Activated naive CD4-positive, alpha-beta T cell treated with anti-CD3 and anti-CD28 coated beads, Interleukin-2, amount 50 U/mL, for 72 hours (primary cell): ENCODE results near the gene APLP1. TPM values are rescaled to one million over a fixed set of nuclear protein-coding genes. Genes with fewer than 3 reads are reported as not detected.
"Not testable (repeated sequence)": the region's sequence is repeated elsewhere in the genome, so short reads cannot be mapped to it uniquely, and the experiment has no call there.

ENCODE experiments used
- ATAC-seq, 2 donors: fragments of 150-1000 bp; cut with Tn5 transposase; 2 replicates each; pipeline ENCODE4 v1.10.0; 2021; ENCODE audit warnings: mild to moderate bottlenecking in 2 of 2, moderate library complexity in 2 of 2
- DNase-seq, 2 donors: peaks; one replicate each; pipeline ENCODE4 v3.0.0; 2021 to 2022; ENCODE audit warnings: low spot score in 2 of 2
- H3K27ac Mint-ChIP-seq, 2 donors: one replicate each; pipeline ENCODE4 v1.8.0; 2022; ENCODE audit warnings: mild to moderate bottlenecking in 2 of 2, mixed read lengths in 2 of 2
- H3K36me3 Mint-ChIP-seq, 2 donors: one replicate each; pipeline ENCODE4 v1.8.0; 2022; ENCODE audit warnings: mixed read lengths in 2 of 2
- H3K9me3 Mint-ChIP-seq, 2 donors: one replicate each; pipeline ENCODE4 v1.8.0; 2022; ENCODE audit warnings: mixed read lengths in 2 of 2
- total RNA-seq, 2 donors: library from RNA; stranded (reverse); gene quantifications; one replicate each; pipeline ENCODE4 v1.2.3, GENCODE V29; 2022

Gene APLP1
- total RNA-seq, 2 donors from 2014 or later, result 2.9 to 9.3 TPM

DNA sequence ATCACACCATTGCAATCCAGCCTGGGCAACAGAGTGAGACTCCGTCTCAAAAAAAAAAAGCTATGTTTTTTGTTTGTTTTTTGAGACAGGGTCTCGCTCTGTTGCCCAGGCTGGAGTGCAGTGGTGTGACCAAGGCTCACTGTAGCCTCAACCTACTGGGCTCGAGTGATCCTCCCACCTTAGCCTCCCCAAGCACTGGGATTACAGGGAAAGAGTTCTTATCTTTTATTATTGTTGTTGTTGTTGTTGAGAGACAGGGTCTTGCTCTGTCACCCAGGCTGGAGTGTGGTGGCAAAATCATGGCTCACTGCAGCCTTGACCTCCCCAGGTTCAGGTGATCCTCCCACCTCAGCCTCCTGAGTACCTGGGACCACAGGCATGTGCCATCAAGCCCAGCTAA lies 23.4 kb downstream of the APLP1 start:
- ATAC-seq, H3K9me3 Mint-ChIP-seq, H3K27ac Mint-ChIP-seq, DNase-seq: not testable (repeated sequence)
- H3K36me3 Mint-ChIP-seq, result peaks cover 20 to 55% of the 10 kb centered on the region in 2 donors

- no peak for DNase-seq
- H3K9me3 Mint-ChIP-seq, result no peaks in the 10 kb centered on the region
- no peak for ATAC-seq
- peaks cover 28 to 58% of the 10 kb centered on the region in 2 donors for H3K36me3 Mint-ChIP-seq
- no peak overlapping the region for H3K27ac Mint-ChIP-seq
These were observed 26.0 kb downstream of the APLP1 start for GRCh38 chr19:35894342-35894741.

- Mint-ChIP-seq H3K27ac (peak overlapping the region in 1 of 2 donors; percentile 9), H3K9me3 (no peaks in the 10 kb centered on the region), H3K36me3 (peaks cover 26 to 52% of the 10 kb centered on the region in 2 donors)
- ATAC-seq (no peak), DNase-seq (no peak)
These were observed 27.7 kb downstream of the APLP1 start for GRCh38 chr19:35895911-35896642.

DNA sequence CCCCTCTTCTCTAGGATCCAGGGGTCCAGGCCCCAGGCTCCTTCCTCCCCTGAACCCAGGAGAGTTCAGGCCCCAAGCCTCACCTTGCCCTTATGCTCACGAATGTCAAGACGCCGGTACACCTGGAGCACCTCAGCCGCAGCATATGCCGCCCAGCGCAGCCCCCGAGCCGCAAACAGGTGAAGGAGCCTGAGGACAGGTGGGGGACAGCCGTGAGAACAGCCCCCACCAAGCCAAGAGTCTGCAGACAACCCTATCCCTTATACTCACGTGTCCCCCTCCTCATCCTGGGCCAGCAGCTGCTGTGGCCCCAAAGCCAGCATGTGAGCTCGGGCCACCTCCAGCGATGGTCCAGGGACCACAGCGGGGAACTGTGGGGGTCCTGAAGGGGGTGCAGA lies 28.3 kb downstream of the APLP1 start:
- H3K9me3 Mint-ChIP-seq, result no peaks in the 10 kb centered on the region
- peaks cover 26 to 50% of the 10 kb centered on the region in 2 donors for H3K36me3 Mint-ChIP-seq
- no peak overlapping the region for H3K27ac Mint-ChIP-seq
- ATAC-seq, result no peak
- no peak for DNase-seq

DNA sequence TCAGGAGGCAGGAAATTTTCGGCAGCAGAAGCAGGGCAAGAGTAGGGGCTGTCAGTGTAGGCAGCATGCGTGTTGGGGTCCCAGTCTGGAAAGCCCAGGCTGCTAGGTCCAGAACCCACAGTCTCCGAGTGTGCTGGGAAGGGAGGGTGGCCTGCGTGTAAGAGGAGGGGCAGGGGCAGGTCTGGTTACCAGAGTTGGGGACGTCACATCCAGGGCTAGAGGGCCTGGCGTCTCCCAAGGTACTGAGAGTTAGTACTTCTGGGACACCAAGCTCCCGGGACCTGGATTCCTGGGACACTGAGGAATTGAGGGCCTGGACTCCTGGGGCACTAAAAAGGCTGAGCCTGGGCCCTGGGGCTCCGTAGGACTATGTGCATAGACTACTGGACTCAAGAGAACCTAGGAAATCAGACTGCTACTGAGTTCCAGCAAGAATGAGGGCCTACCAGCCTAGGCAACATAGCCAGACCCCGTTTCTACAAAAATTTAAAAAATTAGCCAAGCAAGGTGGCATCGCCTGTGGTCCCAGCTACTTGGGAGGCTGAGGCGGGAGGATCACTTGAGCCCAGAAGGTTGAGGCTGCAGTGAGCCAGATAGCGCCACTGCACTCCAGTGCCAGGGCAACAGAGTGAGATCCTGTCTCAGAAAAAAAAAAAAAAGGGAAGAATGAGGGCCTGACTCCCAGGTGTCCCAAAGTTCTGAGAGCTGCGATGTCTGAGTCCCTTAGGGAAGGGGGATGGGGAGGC lies 29.5 kb downstream of the APLP1 start:
- peaks cover 21 to 45% of the 10 kb centered on the region in 2 donors for H3K36me3 Mint-ChIP-seq
- H3K9me3 Mint-ChIP-seq, result no peaks in the 10 kb centered on the region
- H3K27ac Mint-ChIP-seq, result peak overlapping the region; percentile 85 to 88
- DNase-seq, result no peak
- ATAC-seq, result no peak

DNA sequence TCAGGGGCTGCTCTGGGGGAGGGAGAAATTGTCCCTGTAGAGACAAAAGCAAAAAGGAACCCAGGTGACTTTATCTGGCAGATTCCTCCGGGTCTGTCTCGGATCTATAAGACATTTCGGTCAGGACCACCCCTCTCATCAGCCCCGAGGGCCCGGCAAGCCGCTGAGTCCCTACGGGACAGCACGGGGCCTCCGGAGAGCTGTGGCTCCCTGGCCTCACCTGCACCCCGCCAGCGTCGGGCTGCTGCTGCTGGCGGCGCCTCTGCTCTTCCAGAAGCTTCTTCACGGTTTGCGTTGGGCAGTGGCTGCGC lies 30.1 kb downstream of the APLP1 start:
- ATAC-seq, result no peak
- no peaks in the 10 kb centered on the region for H3K9me3 Mint-ChIP-seq
- peaks cover 27 to 45% of the 10 kb centered on the region in 2 donors for H3K36me3 Mint-ChIP-seq
- peak overlapping the region; percentile 88 to 99 for H3K27ac Mint-ChIP-seq
- DNase-seq, result no peak

DNA sequence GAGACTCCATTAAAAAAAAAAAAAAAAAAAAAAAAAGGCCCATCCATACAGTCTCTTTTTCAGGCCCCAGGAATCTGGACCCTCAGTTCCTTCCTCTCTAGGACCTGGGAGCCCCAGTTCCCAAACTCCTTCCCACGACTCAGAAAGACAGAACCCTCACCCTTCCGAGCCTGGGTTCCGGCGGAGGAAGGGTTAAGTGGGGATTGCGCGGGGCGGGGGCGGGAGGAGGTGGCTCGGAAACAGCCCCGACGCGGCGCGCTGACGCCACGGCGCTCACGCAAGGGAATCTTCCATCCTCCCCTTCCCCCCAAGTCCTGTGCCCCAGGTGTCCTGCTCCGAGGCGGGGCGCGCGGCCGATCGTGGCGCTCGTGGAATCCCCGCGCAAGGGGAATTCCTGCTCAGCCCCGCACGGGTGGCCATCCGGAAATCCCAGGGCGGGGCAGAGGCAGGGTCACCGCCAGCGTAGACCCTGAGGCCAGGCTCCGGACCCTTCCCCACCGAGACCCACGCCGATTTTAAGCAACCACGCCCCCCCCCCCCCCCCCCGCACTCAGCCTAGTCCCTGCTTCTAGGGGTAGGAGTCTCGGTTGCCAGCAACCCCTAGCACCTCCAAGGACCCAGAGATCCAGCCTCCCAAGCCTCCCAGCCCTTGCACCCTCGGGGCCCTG lies 31.3 kb downstream of the APLP1 start:
- DNase-seq, result peak; percentile 78 to 89
- Mint-ChIP-seq H3K9me3 (no peaks in the 10 kb centered on the region), H3K27ac (peak overlapping the region; percentile 88 to 99), H3K36me3 (peaks cover 29 to 47% of the 10 kb centered on the region in 2 donors)
- peak; percentile 63 to 74 for ATAC-seq

GRCh38 chr19:35901055-35901644 lies 32.8 kb downstream of the APLP1 start:
- Mint-ChIP-seq H3K36me3 (peaks cover 29 to 39% of the 10 kb centered on the region in 2 donors), H3K9me3 (no peaks in the 10 kb centered on the region), H3K27ac (peak overlapping the region; percentile 88 to 98)
- ATAC-seq (no peak), DNase-seq (no peak)

DNA sequence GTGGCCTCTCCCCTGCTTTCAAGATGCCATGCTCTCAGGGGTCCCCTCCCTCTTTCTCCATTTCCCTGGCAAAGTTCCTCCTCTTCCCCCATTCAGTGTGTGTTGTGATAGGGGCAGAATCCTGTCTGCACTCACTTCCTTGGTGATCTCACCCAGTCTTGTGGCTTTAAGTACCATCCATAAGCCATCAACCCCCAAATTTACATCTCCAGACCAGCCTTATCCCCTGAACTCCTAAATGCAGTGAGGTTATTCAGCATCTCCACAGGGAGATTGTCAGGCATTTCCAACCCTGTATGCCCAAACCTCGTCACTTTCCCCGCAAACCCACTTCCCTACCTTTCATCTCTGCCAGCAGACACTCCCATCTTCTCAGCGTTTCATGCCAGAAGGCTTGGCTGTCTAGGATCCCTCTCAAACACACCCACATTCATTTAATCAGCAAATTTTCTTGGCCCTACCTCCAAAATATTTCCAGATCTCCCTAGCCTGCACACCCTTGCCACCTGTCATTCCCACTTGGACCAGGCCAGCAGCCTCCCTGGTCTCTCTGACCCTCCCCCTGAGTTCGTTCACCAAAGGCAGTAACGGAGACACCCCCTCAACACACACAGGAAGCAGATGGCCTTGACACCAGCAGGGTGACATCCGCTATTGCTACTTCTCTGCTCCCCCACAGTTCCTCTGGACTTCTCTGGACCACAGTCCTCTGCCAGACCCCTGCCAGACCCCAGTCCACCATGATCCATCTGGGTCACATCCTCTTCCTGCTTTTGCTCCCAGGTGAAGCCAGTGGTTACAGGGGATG lies 33.7 kb downstream of the APLP1 start, which contains the start of gene HCST:
TSS of gene HCST (plus strand) at position 676 of the 808 bp plus-strand sequence. CDS start at position 741, 65 bp downstream.
- Mint-ChIP-seq H3K9me3 (no peaks in the 10 kb centered on the region), H3K27ac (peak within 1 kb of the TSS; percentile 88 to 98), H3K36me3 (peaks cover 29 to 39% of the 10 kb centered on the region in 2 donors)
- ATAC-seq (peak; percentile 26 to 45), DNase-seq (peak; percentile 34 to 71)

- Mint-ChIP-seq H3K9me3 (no peaks in the 10 kb centered on the region), H3K27ac (peak overlapping the region; percentile 88 to 98), H3K36me3 (peaks cover 22 to 32% of the 10 kb centered on the region in 2 donors)
- DNase-seq (no peak), ATAC-seq (no peak)
These were observed 34.6 kb downstream of the APLP1 start for GRCh38 chr19:35902870-35903475.

- DNase-seq (peak; percentile 79 to 94), ATAC-seq (peak; percentile 46 to 64)
- Mint-ChIP-seq H3K9me3 (no peaks in the 10 kb centered on the region), H3K27ac (peak overlapping the region; percentile 88 to 98), H3K36me3 (peaks cover 15 to 25% of the 10 kb centered on the region in 2 donors)
These were observed 35.3 kb downstream of the APLP1 start for GRCh38 chr19:35903550-35904179.

- DNase-seq, result no peak
- H3K9me3 Mint-ChIP-seq, result no peaks in the 10 kb centered on the region
- H3K27ac Mint-ChIP-seq, result peak overlapping the region in 1 of 2 donors; percentile 88
- peaks cover 9 to 17% of the 10 kb centered on the region in 2 donors for H3K36me3 Mint-ChIP-seq
- ATAC-seq, result no peak
These were observed 36.1 kb downstream of the APLP1 start for GRCh38 chr19:35904311-35905068.

- DNase-seq (no peak), ATAC-seq (no peak)
- peak overlapping the region in 1 of 2 donors; percentile 88 for H3K27ac Mint-ChIP-seq
- no peaks in the 10 kb centered on the region for H3K9me3 Mint-ChIP-seq
- peaks cover 9 to 13% of the 10 kb centered on the region in 2 donors for H3K36me3 Mint-ChIP-seq
These were observed 36.9 kb downstream of the APLP1 start for GRCh38 chr19:35905178-35905727.

DNA sequence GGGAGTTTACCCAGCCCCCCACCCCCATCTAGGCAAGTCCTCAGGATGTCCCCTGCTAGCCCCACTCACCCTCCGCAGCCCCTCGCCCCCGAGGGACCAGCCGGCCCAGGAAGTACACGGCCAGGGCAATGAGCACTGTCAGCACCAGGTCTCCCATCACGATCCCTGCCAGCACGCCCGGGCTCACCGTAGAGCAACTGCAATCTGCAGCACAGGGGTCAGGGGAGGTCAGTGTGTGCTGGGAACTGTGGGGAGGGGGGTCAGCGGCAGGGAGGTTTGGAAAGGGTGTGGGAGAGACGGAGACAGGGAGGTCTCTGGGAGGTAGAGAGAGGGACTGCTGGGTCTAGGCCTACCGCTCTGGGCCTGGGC lies 39.0 kb downstream of the APLP1 start:
- no peak for ATAC-seq
- H3K36me3 Mint-ChIP-seq, result peaks cover 9 to 10% of the 10 kb centered on the region in 2 donors
- no peak for DNase-seq
- H3K27ac Mint-ChIP-seq, result peak overlapping the region; percentile 63 to 81
- no peaks in the 10 kb centered on the region for H3K9me3 Mint-ChIP-seq
